ENCODE results near the gene KLB.
"Not testable (repeated sequence)": the region's sequence is repeated elsewhere in the genome, so short reads cannot be mapped to it uniquely, and the experiment has no call there.

The KLB gene

GRCh38 chr4:39427520-39428114 is 20.9 kb downstream of the KLB start:
- no peak for DNase-seq

GRCh38 chr4:39429476-39430334 is 23.0 kb downstream of the KLB start:
- no peak for DNase-seq

GRCh38 chr4:39433878-39434492 is 27.3 kb downstream of the KLB start:
- DNase-seq, result no peak

- no peak for DNase-seq
Observed at GRCh38 chr4:39435659-39436563, 29.2 kb downstream of the KLB start.

- DNase-seq, result no peak
Observed at GRCh38 chr4:39441593-39441992, 34.9 kb downstream of the KLB start.

GRCh38 chr4:39442998-39443397 is 36.3 kb downstream of the KLB start:
- no peak for DNase-seq

- no peak for DNase-seq
Observed at GRCh38 chr4:39446483-39446841, 39.7 kb downstream of the KLB start.

- DNase-seq, result peak in 4 of 6 experiments; percentile 11 to 42 (median 28)
Observed at GRCh38 chr4:39446842-39447573, 40.3 kb downstream of the KLB start.

- no peak for DNase-seq
Observed at GRCh38 chr4:39450618-39451017, 43.9 kb downstream of the KLB start.

- DNase-seq, result no peak
Observed at GRCh38 chr4:39451423-39452023, 44.8 kb downstream of the KLB start.

GRCh38 chr4:39452153-39452859 is 45.6 kb downstream of the KLB start:
- DNase-seq, result no peak

GRCh38 chr4:39452860-39453587 is 46.3 kb downstream of the KLB start:
- DNase-seq, result peak in 1 of 6 experiments; percentile 12

GRCh38 chr4:39453738-39454137 is 47.0 kb downstream of the KLB start:
- DNase-seq, result no peak

GRCh38 chr4:39455486-39455885 is 48.8 kb downstream of the KLB start:
- DNase-seq, result no peak

GRCh38 chr4:39456946-39457763 is 50.4 kb downstream of the KLB start:
- peak in 1 of 6 experiments; percentile 13 for DNase-seq

- DNase-seq, result not testable (repeated sequence)
Observed at GRCh38 chr4:39458161-39458504, 51.4 kb downstream of the KLB start.

- peak; percentile 91 to 96 (median 92) for DNase-seq
Observed at GRCh38 chr4:39458505-39459300, 52.0 kb downstream of the KLB start, which contains the start of the genes LIAS and RPL9. LIAS (plus strand) TSS chr4:39459056; CDS start chr4:39459118, 62 bp downstream. RPL9 (minus strand) TSS chr4:39458922; CDS start chr4:39458439, 483 bp downstream.

- no peak for DNase-seq
Observed at GRCh38 chr4:39464886-39465501, 58.3 kb downstream of the KLB start.
